NCI-H526 treated with DMSO at 0.1 percent for 48 hours (cell line): Measurements from ENCODE around the gene TCHP.
"Not testable (repeated sequence)": the region's sequence is repeated elsewhere in the genome, so short reads cannot be mapped to it uniquely, and the experiment has no call there.

ENCODE experiments used
- DNase-seq: peaks from one replicate; lab custom pipeline; 2025; lab: John Stamatoyannopoulos, UW

The TCHP gene

GRCh38 chr12:109899783-109900751 is at the start of gene TCHP:
Gene TCHP, plus strand, starts transcription at chr12:109900274. Its CDS starts 2,753 bp downstream, at chr12:109903027.
- peak; percentile 78 for DNase-seq

GRCh38 chr12:109850518-109850917 is 49.6 kb upstream of the TCHP start:
- not testable (repeated sequence) for DNase-seq

- DNase-seq: no peak
Observed at GRCh38 chr12:109855377-109855776, 44.7 kb upstream of the TCHP start.

- no peak for DNase-seq
Observed at GRCh38 chr12:109857715-109858114, 42.4 kb upstream of the TCHP start.

GRCh38 chr12:109858764-109859163 is 41.3 kb upstream of the TCHP start:
- no peak for DNase-seq

- no peak for DNase-seq
Observed at GRCh38 chr12:109860977-109861376, 39.1 kb upstream of the TCHP start.

GRCh38 chr12:109861689-109862314 is 38.3 kb upstream of the TCHP start:
- DNase-seq: no peak

- not testable (repeated sequence) for DNase-seq
Observed at GRCh38 chr12:109862491-109862890, 37.6 kb upstream of the TCHP start.

GRCh38 chr12:109863847-109864712 is 36.0 kb upstream of the TCHP start:
- DNase-seq: no peak

- DNase-seq: no peak
Observed at GRCh38 chr12:109864916-109865315, 35.2 kb upstream of the TCHP start.

- no peak for DNase-seq
Observed at GRCh38 chr12:109868182-109869051, 31.7 kb upstream of the TCHP start.

- DNase-seq: no peak
Observed at GRCh38 chr12:109870648-109871047, 29.4 kb upstream of the TCHP start.

- no peak for DNase-seq
Observed at GRCh38 chr12:109871668-109872314, 28.3 kb upstream of the TCHP start.

GRCh38 chr12:109873653-109874052 is 26.4 kb upstream of the TCHP start:
- DNase-seq: no peak

GRCh38 chr12:109875572-109876131 is 24.4 kb upstream of the TCHP start:
- peak; percentile 7 for DNase-seq

- no peak for DNase-seq
Observed at GRCh38 chr12:109876406-109876805, 23.7 kb upstream of the TCHP start.

GRCh38 chr12:109877504-109878246 is 22.4 kb upstream of the TCHP start:
- DNase-seq: no peak

- DNase-seq: no peak
Observed at GRCh38 chr12:109878247-109878625, 21.8 kb upstream of the TCHP start.

GRCh38 chr12:109878749-109879148 is 21.3 kb upstream of the TCHP start:
- no peak for DNase-seq
